ENCODE results near the gene FAH.

FAH gene

DNA sequence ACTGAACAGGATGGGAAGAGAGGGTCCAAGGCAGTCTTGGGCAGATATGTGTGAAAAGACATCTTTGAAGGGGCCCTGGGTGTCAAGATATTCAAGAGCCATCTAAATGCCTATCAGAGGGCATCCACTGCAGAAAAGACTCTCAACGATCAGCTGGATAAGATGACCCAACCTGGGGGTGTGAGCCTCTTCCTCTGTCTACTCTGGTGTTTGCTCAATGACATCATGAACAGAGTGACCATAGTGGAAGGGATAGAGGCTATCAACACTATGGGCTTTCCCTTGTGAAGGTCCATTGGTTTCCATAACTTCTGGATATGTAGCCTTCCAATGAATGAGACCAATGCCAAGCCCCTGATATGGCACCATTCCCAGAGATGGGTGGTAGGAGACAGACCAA, 42.1 kb downstream of the FAH start:
- DNase-seq (ENCODE audit: low read depth in 2 of 3, low spot score in 1 of 3): no peak

DNA sequence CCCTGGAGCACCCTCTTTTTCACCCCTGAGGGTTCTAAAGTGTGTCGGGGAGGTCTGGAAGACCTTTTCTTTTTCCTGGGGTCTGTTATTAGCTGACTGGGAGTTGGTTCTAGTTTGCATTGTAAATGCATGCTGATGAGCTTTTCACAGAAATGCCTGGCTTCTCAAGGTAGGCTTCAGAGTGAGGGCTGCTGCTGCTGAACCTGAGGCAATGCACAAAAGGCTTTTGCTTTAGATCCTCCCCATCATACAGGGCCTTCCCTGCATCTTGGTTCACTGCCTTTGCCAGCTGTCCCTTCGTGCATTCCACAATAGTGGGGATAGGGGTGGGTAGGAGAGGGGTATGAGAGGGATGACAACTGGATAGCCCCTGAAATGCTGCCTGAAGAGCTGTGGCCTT, 46.6 kb downstream of the FAH start:
- DNase-seq (ENCODE audit: low read depth in 2 of 3, low spot score in 1 of 3): no peak

DNA sequence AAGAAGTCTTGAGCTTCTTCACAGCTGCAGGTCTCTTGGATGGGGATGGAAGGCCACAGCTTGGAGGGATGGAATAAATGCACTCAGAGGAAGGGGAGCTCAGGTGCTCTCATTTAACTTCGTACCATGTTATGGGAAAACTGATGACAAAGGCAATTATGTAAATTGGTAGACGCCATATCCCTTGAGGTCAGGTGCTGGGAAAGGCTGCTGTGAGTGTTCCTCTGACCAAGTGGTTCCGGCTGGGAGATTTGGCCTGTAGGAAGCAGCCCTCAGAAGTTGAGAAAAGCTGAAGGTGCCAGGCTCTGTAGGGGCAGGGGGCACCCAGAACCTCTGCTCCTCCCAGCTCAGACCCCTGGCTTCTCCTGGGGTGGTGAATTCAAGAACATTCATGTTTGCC, 47.1 kb downstream of the FAH start:
- no peak for DNase-seq (ENCODE audit: low read depth in 2 of 3, low spot score in 1 of 3)

DNA sequence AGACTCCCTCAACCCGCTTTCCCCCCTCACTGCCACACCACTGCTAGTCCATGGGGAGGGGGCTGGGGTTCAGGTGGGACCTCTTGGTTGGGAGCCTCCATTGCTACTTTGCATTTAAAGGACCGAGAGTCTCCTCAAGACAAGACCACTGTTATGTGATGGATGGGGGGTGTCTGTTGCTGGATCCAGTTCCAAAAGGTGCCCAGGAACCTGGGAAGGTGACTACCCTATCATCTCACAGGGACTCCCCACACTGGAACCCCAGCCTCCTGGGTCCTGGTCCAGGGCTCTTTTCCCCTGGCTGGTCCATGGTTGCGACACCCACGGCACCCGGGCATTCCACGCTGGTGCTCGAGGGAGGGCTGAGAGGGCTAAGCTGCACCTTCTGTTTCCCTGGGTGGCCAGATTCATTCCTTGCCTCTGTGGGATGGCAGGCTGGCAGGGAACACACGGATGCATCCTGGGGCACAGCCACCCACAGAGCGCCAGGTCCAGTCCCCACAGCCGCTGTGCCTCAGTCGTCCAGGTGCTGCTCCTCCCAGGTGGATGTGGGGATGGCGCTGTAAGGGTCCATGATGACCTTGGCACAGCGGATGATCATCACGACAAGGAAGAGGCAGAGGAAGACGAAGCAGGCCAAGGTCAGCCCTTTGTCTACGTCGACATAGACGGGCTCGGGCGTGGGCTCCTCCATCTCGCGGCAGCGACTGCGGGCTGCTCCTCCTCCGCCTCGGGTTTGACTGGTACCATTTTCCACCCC, 48.6 kb downstream of the FAH start:
- DNase-seq (ENCODE audit: low read depth in 2 of 3, low spot score in 1 of 3): no peak

DNA sequence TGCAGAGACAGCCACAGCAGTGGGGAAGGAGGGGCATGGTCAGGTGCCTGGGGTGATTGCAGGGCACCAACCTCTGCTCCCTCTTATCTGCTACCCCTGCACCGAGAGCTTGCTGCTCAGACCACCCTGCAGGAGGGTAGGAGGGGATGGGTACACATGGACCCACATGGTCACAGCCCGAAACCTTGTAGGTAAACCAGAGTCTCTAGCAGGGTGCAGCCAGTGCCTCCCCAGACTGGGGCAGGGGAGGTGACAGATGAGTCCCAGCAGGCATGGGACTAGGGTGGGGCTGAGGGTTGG, 49.2 kb downstream of the FAH start:
- DNase-seq (ENCODE audit: low read depth in 2 of 3, low spot score in 1 of 3): no peak

DNA sequence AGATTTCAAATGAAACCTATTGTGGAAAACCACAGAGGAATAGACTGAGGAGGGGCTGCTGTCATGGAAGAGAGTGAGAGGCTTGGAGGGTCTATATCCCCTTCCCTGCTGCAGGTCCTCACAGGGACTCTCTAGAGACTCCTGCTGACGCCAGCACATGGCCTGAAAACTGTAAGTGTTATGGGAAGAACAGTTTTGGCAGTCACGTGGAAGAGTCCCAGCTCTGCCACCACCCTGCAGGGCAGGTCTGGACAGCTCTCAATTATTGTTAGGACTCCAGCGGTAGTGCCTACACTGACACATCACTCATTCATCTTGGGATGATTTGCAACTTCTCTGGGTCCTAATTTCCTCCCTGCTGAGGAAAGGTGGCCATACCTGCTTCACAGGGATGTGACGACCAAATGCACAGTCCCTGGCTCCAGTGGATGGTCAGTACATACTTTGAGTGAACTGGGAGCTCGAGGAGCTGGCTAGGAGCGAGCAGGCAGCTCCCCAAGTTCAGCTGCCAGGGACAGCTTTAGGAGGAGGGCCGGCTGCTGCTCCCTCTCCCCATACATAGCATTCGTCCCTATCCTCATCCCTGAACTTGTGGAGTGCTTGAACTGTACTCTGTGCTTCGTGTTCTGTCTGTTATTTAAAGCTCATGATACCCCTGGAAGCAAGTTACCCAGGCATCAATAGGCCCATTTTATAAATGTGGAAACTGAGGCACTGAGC, 50.0 kb downstream of the FAH start:
- DNase-seq (ENCODE audit: low read depth in 2 of 3, low spot score in 1 of 3): no peak

DNA sequence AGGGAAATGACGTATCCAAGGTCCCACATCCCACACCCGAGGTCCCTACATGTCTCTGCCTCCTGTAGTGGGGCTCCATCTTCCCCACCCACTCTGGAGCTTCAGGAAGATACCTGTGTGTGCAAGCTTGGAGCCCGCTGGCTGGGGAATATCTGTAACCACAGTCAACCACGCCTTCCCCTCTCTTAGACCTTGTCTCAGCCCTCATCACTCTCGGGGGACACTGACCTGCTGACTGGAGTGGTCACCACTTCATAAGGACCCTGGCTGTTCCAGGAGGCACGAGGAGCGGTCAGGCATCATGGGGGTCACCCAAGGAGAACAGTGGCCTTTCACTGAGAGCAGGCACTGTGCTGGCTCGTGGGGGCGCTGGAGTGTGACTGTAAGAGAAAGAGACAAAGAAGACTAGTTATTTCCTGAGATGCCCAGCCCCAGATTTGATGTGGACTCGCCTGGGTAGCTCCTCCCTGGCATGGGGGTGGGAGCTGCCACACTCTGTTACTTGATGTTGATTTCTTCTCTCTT, 50.6 kb downstream of the FAH start:
- no peak for DNase-seq (ENCODE audit: low read depth in 2 of 3, low spot score in 1 of 3)

DNA sequence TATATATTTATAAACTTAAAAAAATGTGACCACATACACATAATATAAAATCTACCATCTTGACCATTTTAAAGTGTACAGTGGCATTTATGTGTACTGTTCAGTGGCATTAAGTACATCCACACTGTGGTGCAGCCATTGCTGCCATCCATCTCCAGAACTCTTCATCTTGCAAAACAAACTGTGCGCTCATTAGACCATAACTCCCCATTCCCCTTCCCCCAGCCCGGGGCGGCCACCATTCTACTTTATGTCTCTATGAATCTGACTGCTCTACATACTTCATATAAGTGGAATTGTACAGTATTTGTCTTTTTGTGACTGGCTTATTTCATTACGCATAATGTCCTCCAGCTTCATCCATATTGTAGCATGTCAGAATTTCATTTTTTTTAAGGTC, 51.4 kb downstream of the FAH start:
- DNase-seq (ENCODE audit: low read depth in 2 of 3, low spot score in 1 of 3): no peak

DNA sequence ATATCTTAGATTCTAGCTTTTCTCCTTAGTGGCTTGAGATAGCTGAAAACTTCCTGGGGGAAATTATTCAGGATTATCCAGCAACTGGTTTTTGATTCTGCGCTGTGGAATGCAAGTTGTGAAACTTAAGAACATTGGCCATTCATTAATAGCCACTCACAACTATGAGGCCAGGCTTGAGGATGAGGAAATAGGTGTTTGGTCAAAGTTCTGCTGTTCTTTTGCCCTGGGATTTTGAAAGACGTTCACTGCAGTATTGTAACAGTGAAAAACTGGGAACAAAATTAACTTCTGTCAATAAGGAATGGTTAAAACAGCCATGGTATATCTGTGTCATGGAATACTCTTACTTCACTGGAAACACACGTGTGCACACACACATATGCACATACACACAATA, 55.1 kb downstream of the FAH start:
- no peak for DNase-seq (ENCODE audit: low read depth in 2 of 3, low spot score in 1 of 3)

DNA sequence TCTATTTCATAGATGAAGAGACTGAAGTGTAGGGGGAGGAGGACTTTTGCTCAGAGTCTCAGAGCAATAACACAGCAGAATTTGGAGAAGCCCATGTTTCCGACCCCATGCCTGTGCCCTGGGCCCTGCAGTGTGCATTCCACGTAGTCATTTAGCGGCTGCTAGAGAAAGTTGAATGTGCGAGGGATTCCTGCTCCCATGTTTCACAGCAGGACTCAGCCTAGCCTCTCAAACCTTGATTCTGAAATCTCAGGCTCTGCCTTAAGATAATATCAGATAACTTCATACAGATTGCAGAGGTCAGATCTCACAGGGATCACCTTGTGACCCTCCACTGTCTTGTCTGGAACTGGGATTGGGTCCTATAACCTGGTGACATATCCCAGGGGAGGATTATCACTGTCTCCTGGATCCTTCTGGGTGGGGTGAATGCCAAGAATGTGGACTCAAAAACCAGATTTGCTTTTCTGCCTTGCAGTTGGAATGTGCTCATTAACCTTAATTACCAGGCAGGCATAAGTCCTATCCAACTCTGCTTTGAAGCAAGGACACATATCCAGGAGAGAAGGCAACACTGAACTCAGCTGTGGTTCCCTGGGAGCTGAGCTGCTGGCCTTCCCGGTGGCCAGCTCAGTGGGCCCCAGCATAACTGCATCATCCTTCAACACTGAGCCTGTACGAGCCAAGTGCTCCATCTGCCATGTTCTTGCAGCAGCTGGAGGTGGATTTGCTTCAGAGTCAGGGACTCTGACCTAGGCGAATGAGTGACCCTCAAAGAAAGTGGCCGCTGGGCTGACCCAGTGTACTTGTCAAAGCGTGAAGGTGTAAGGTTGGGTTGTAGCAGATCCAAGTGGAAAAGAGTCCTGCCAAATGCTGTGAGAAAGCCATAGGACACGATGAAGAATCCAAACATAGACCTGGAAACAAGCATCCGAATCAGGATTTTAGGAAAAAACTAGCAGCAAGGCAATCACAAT, 56.2 kb downstream of the FAH start:
- no peak for DNase-seq (ENCODE audit: low read depth in 2 of 3, low spot score in 1 of 3)

DNA sequence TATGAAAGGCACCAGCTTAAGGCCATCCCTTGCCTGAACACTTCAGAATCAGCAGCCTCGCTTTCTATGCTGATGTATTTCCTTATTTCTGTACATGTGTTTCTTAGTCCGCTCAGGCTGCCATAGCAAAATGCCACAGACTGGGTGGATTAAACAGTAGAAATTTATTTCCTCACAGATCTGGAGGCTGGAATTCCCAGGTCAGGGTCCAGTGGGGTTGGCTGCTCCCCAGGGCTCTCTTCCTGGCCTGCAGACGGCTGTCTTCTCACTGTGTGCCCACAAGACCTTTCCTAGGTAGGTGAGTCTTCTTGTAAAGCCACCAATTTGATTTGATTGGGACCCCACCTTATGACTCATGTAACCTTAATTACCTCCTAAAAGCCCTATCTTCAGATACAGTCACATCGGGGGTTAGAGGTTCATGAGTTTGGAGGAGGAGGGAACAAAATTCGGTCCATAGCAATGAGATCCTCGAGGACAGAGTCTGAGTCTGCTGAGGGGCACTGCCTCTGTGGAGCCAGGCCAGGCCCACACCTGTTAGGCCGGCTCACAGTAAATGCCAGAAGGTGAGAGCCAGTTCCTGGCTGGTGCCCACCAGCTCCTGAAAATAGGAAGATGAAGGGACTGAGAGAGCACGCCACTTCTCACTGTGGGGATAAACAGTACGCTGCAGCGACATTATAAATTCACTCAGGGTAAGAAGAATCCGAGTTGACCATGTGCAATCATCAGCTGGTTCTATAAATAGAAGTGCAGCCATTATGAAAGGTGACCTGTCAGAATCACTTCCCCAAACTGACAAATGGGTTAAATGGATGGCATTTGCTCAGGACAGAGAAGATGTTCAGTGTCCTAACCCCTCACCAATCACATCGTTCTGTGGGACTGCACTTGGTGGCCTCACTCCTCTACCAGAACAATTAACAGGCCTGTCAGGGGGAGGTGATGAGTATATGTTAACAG, 58.1 kb downstream of the FAH start:
- DNase-seq (ENCODE audit: low read depth in 2 of 3, low spot score in 1 of 3): no peak

DNA sequence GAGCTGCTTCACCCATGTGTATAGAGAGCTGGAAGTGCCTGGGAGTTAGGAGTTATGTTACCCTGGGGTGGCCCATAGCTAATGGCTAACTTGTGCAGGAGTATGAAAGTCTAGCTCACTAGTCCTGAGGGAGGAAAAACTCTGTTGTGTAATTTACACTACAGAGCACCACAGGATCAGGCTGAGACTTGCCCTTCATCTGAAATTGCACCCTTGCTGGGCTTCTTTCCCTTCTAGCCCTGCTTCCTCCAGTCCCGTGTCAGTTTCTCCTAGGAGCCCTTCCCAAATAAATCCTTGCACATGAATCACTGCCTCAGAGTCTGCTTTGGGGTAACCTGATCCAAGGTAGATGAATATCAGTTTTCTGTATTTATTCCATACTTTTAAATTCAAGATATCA, 59.2 kb downstream of the FAH start:
- DNase-seq (ENCODE audit: low read depth in 2 of 3, low spot score in 1 of 3): no peak

DNA sequence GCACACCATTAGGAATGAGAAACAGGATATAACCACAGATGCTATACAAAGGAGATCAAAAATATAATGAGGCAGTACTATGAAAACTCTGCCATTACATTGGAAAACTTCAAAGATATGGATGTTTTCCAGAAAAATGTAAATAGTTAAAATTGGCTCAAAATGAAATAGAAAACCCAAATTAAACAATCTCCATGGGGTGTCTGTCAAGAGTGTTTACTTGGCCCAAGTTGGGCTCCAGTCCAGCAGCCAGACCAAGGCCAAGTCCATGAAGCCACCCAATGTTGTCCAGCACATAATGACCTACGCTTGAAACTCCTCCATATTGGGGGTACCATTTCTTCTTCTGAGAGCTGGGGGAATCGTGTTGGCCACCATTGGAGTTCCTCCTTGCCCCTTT, 62.1 kb downstream of the FAH start:
- no peak for DNase-seq (ENCODE audit: low read depth in 2 of 3, low spot score in 1 of 3)

DNA sequence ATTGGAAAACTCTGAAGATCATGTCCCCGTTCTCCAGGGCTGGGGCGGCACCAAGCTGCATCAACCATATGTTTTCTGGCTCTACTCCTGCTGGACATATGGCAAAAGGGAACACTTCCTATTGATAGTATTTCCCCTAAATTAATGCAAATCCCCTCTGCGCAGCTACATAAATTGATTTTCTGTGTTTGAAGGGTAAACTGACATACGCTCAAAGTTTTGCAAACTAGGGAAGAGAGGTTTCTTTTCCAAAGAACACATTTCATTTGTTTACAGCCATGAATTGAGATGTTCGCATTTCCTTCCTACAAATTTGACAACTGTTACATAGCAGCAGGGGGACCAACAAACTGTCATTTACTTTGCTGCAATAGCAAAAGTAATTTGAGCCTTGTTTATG, 63.3 kb downstream of the FAH start:
- DNase-seq (ENCODE audit: low read depth in 2 of 3, low spot score in 1 of 3): no peak

DNA sequence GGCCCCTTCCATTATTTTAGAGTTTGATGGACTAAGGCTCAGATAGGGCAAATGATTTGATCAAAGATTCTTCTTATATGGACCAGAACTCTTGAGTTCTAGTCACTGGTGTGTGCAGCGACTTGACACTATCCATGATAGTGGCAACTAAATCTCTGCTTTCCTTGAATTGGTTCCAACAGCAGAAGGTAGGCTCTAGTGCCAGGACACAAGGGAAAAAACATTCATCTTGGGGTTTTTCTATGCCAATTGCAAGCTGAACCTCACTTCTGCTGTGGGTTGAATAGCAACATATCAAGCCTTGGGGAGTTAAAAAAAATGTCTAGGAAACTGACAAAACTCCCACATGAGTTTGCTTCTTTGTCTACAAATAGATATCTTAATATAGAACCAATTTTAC, 64.1 kb downstream of the FAH start:
- no peak for DNase-seq (ENCODE audit: low read depth in 2 of 3, low spot score in 1 of 3)

DNA sequence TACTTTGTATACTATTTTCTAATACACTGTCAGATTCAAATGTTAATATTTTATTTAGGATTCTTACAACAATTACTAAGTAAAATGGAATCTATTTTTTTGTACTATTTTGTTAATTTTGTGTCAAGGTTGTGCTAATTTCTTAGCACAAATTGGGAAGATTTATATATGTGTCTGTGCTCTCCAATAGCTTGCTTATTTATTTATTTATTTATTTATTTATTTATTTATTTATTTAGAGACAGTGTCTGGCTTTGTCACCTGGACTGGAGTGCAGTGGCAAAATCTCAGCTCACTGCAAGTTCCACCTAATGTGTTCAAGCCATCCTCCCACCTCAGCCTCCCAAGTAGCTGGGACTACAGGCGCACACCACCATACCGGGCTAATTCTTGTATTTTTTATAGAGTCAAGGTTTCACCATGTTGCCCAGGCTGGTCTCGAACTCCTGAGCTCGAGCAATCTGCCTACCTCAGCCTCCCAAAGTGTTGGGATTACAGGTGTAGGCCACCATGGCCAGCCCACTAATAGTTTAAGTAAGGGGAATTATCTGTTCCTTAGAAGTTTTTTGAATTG, 64.6 kb downstream of the FAH start:
- no peak for DNase-seq (ENCODE audit: low read depth in 2 of 3, low spot score in 1 of 3)

DNA sequence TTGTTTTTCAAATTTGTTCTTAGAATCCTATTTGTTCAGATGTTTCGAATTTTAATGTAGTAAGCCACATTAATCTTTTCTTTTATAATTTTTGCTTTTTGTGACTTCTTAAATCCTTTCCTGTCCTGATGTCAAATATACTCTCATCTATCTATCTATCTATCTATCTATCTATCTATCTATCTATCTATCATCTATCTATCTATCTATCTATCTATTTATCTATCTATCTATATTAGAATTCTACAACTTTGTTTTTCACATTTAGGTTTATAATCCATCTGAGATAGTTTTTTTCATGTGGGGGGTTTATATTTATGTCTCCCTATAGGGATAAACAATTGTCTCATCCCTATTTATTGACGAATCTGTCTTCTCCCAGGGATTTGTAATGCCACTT, 67.2 kb downstream of the FAH start:
- DNase-seq (ENCODE audit: low read depth in 2 of 3, low spot score in 1 of 3): no peak

DNA sequence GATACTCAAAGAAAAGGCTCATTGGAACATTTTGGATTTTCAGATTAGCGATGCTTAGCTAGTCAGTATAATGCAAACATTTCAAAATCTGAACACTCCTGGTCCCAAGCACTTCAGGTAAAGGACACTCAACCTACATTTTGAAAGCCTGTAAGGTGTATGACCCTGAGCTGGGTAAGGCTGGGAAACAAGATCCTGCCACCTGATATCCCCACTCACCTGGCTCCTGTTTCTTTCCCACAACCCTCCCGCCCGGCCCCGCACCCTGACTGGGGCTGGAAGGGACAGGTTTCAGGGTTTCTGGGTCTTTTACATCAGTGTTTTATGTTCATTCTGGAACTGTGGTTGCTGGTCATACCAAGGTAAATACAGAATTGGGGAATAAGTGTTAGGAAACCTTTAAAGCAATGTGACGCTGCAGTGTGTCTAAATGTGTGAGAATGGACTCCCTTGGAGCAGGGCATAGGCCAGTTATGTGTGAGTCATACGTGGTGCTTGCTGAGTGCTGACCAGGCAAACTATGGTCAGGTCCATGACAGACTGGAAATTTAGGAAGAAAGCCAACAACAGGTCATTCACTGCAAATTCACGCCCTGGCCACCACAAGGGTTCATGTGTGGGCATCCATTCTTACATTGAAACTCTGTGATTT, 76.3 kb downstream of the FAH start:
- no peak for DNase-seq (ENCODE audit: low read depth in 2 of 3, low spot score in 1 of 3)

DNA sequence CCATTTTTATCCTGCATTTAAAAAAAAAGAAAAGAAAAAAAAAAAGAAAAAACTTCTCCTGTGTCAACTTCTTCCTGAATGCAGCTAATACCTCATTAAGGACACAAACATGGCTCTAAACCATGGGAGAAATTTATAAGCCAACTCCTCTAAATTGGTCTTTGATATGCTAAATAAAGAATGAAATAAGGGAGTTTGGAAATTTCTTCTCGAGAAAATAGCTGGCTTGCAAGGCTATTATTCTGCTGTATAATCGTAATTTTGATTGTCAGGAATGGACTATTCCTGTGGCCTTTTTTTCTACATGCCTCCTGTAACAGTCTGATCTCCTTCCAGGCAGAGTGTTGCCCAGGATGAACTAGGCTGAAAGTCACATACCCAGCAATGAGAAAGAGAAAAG, 78.6 kb downstream of the FAH start:
- no peak for DNase-seq (ENCODE audit: low read depth in 2 of 3, low spot score in 1 of 3)

DNA sequence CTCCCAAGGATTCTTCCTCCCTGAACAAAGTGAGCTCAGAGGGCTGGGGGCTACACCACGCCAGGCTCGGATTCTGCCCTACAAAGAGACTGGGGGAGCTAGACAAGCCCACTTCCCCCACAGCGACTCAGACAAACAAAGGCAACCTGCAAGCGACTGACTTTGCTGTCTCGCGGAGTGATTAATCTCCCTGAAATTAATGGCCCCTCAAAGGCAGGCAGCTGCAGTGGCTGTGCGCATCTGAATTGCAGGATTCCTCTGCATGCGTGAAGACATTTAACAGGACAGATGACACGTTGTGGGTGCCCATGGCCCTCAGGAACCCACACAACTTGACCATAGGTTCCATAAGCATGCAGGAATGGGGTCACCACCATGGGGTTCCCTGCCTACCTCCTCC, 80.8 kb downstream of the FAH start:
- no peak for DNase-seq (ENCODE audit: low read depth in 2 of 3, low spot score in 1 of 3)

All from stimulated activated CD4-positive, alpha-beta T cell treated with anti-CD3 and anti-CD28 coated beads, Interleukin-12 subunit alpha, Interleukin-12 subunit beta, amount 100 ng/mL, for 48 hours (primary cell).